DND-41 (cell line): ENCODE data around the gene RAB4B.
"Not testable (repeated sequence)": the region's sequence is repeated elsewhere in the genome, so short reads cannot be mapped to it uniquely, and the experiment has no call there.

Experiments
- CTCF ChIP-seq: IDR thresholded peaks from 2 replicates; pipeline ENCODE4 v1.5.1; 2012; ENCODE audit warnings: borderline replicate concordance, low read length, moderate library complexity, mild to moderate bottlenecking; ENCODE audit not compliant: poor library complexity, severe bottlenecking; ENCODE audit errors: extremely low read depth
- EZH2 ChIP-seq: IDR thresholded peaks from 3 replicates; pipeline ENCODE4 v1.6.1; 2012; ENCODE audit warnings: borderline replicate concordance, low read depth, mild to moderate bottlenecking, moderate library complexity, low read length, inconsistent platforms; ENCODE audit not compliant: severe bottlenecking

GRCh38 chr19:40826699-40827385 is 48.8 kb downstream of the RAB4B start:
- not testable (repeated sequence) for TF ChIP-seq CTCF, EZH2
